Right hindlimb (tissue), 1 donor: Measurements from ENCODE around the gene LRRC7.
"Not testable (repeated sequence)": the region's sequence is repeated elsewhere in the genome, so short reads cannot be mapped to it uniquely, and the experiment has no call there.

Experiments
- DNase-seq: peaks from one replicate; pipeline ENCODE4 v3.0.0-alpha.2; 2018

Gene LRRC7

GRCh38 chr1:69898403-69898947, 330.8 kb downstream of the LRRC7 start:
- DNase-seq, result no peak

- no peak for DNase-seq
Measured at GRCh38 chr1:69911301-69911801, 343.6 kb downstream of the LRRC7 start.

- DNase-seq, result peak; percentile 73
Measured at GRCh38 chr1:69913977-69914376, 346.3 kb downstream of the LRRC7 start.

- DNase-seq, result peak; percentile 32
Measured at GRCh38 chr1:69914976-69915765, 347.4 kb downstream of the LRRC7 start.

GRCh38 chr1:69919129-69919921, 351.6 kb downstream of the LRRC7 start:
- DNase-seq, result no peak

- DNase-seq, result no peak
Measured at GRCh38 chr1:69919922-69920273, 352.2 kb downstream of the LRRC7 start.

GRCh38 chr1:69920426-69920825, 352.7 kb downstream of the LRRC7 start:
- DNase-seq, result no peak

GRCh38 chr1:69921486-69921885, 353.8 kb downstream of the LRRC7 start:
- no peak for DNase-seq

GRCh38 chr1:69928234-69928633, 360.5 kb downstream of the LRRC7 start:
- DNase-seq, result not testable (repeated sequence)

- no peak for DNase-seq
Measured at GRCh38 chr1:69929308-69930057, 361.8 kb downstream of the LRRC7 start.

- no peak for DNase-seq
Measured at GRCh38 chr1:69930396-69930795, 362.7 kb downstream of the LRRC7 start.

GRCh38 chr1:69932760-69933159, 365.0 kb downstream of the LRRC7 start:
- no peak for DNase-seq

GRCh38 chr1:69940231-69940630, 372.5 kb downstream of the LRRC7 start:
- DNase-seq, result no peak

- DNase-seq, result no peak
Measured at GRCh38 chr1:69940816-69941215, 373.1 kb downstream of the LRRC7 start.

GRCh38 chr1:69943030-69943429, 375.3 kb downstream of the LRRC7 start:
- DNase-seq, result no peak

- no peak for DNase-seq
Measured at GRCh38 chr1:69946935-69947334, 379.2 kb downstream of the LRRC7 start.

- no peak for DNase-seq
Measured at GRCh38 chr1:69947837-69948236, 380.1 kb downstream of the LRRC7 start.

- no peak for DNase-seq
Measured at GRCh38 chr1:69952676-69953075, 385.0 kb downstream of the LRRC7 start.

GRCh38 chr1:69962452-69962851, 394.7 kb downstream of the LRRC7 start:
- not testable (repeated sequence) for DNase-seq

- no peak for DNase-seq
Measured at GRCh38 chr1:69967245-69967766, 399.6 kb downstream of the LRRC7 start.

- no peak for DNase-seq
Measured at GRCh38 chr1:69976896-69977295, 409.2 kb downstream of the LRRC7 start.

- DNase-seq, result no peak
Measured at GRCh38 chr1:69982992-69983391, 415.3 kb downstream of the LRRC7 start.

- no peak for DNase-seq
Measured at GRCh38 chr1:69985376-69985775, 417.7 kb downstream of the LRRC7 start.
